IPS-15b (cell line): ENCODE measurements around the gene RNU7-1.

Source experiments
- H3K27me3 ChIP-seq: one replicate; pipeline ENCODE4 v1.6.1; 2013; ENCODE audit warnings: low read length; ENCODE audit not compliant: control insufficient read depth, insufficient read depth
- H3K36me3 ChIP-seq: one replicate; pipeline ENCODE4 v1.6.1; 2013; ENCODE audit warnings: low read length; ENCODE audit not compliant: control insufficient read depth, insufficient read depth
- H3K4me1 ChIP-seq: one replicate; pipeline ENCODE4 v1.6.1; 2013; ENCODE audit warnings: mild to moderate bottlenecking, low read length; ENCODE audit not compliant: control insufficient read depth, insufficient read depth
- H3K4me3 ChIP-seq: one replicate; pipeline ENCODE4 v1.5.1; 2013; ENCODE audit warnings: low read depth, low read length
- H3K9ac ChIP-seq: one replicate; pipeline ENCODE4 v1.6.1; 2013; ENCODE audit warnings: low read depth, mild to moderate bottlenecking, low read length
- H3K9me3 ChIP-seq: one replicate; pipeline ENCODE4 v1.6.1; 2013; ENCODE audit warnings: mild to moderate bottlenecking, low read length; ENCODE audit not compliant: control insufficient read depth, insufficient read depth

RNU7-1 gene

DNA sequence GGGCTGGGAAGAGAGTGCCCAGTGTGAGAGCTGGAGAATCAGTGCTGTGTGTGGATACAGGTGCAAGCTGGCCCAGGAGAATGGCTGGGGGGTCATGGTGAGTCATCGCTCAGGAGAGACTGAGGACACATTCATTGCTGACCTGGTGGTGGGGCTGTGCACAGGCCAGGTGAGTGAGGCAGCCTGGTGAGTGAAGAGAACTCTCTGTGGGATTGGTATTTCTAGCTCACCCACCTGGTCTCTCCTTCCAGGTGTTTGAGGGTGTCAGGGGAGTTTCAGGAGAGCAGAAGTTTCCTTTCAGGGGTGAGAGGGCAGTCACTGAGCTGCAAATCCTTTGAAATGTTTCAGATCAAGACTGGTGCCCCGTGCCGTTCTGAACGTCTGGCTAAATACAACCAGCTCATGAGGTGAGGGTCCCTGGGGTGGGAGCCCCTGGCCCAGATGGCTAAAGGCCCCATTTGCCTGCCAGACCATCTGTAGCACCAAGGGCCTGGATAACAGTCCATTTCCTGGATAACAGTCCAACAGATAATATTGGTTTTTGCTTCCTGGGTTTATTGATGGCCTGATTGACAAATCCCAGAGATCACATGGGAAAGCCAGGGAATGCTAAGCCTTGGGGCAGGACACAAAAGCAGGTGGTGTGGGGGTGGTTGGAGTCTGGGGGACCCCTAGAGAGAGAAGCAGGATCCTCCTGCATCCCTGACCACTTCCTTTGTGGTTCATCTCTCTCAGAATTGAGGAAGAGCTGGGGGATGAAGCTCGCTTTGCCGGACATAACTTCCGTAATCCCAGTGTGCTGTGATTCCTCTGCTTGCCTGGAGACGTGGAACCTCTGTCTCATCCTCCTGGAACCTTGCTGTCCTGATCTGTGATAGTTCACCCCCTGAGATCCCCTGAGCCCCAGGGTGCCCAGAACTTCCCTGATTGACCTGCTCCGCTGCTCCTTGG lies 21.3 kb upstream of the RNU7-1 start:
- no peak overlapping the region for H3K9ac ChIP-seq
- no peaks in the 10 kb centered on the region for H3K9me3 ChIP-seq
- H3K27me3 ChIP-seq, result no peaks in the 10 kb centered on the region
- H3K36me3 ChIP-seq, result peaks cover 40% of the 10 kb centered on the region
- no peak overlapping the region for H3K4me3 ChIP-seq
- peaks cover 16% of the 10 kb centered on the region for H3K4me1 ChIP-seq

GRCh38 chr12:6923003-6923732 lies 20.4 kb upstream of the RNU7-1 start:
- no peak overlapping the region for H3K9ac ChIP-seq
- H3K9me3 ChIP-seq, result no peaks in the 10 kb centered on the region
- H3K4me3 ChIP-seq, result no peak overlapping the region
- peaks cover 31% of the 10 kb centered on the region for H3K36me3 ChIP-seq
- no peaks in the 10 kb centered on the region for H3K27me3 ChIP-seq
- peaks cover 16% of the 10 kb centered on the region for H3K4me1 ChIP-seq

GRCh38 chr12:6923851-6924250 lies 19.8 kb upstream of the RNU7-1 start:
- no peak overlapping the region for H3K9ac ChIP-seq
- H3K9me3 ChIP-seq, result no peaks in the 10 kb centered on the region
- peaks cover 16% of the 10 kb centered on the region for H3K4me1 ChIP-seq
- no peaks in the 10 kb centered on the region for H3K27me3 ChIP-seq
- H3K36me3 ChIP-seq, result peaks cover 30% of the 10 kb centered on the region
- no peak overlapping the region for H3K4me3 ChIP-seq

GRCh38 chr12:6925239-6925539 lies 18.4 kb upstream of the RNU7-1 start:
- H3K27me3 ChIP-seq, result no peaks in the 10 kb centered on the region
- no peaks in the 10 kb centered on the region for H3K9me3 ChIP-seq
- peak overlapping the region; percentile 62 for H3K4me3 ChIP-seq
- H3K4me1 ChIP-seq, result peaks cover 26% of the 10 kb centered on the region
- peaks cover 22% of the 10 kb centered on the region for H3K36me3 ChIP-seq
- H3K9ac ChIP-seq, result no peak overlapping the region

DNA sequence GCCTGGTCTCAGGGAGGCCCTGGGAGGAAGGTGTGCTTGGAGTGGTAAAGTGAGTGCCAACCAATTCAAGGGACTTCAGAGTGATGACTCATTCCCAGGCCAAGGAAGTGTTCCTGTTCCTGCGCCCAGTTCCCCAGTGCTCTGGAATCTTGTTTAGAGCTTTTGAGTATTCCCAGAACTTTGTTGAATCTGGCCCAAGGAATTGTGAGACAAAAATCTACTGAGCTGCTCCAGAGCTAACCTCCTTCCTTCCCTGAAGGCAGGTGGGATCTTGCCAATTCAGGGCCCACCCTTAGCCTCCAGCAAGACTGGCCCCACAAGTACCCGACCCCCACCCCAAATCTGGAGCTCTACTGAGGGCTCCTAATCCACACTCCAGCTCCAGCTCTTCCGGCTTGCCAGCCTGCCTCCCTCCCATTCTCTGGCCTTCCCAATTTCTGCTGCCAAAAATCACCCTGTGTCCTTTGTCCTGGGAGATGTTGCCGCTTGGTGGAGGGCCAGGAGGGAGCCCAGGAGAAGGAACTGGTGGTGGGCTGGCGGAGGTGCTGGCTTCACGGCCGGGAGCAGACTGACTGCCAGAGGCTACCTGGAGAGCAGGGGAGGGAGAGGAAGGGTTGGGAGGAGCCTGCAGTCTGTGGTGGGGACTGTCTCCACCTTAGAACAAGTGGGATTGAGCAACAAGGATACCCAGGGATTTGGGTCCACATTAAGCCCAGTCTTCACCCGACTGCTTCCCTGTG lies 17.9 kb upstream of the RNU7-1 start:
- Histone ChIP-seq H3K9ac (peak overlapping the region; percentile 66), H3K4me3 (peak overlapping the region; percentile 62), H3K9me3 (no peaks in the 10 kb centered on the region), H3K36me3 (peaks cover 22% of the 10 kb centered on the region), H3K4me1 (peaks cover 26% of the 10 kb centered on the region), H3K27me3 (no peaks in the 10 kb centered on the region)

DNA sequence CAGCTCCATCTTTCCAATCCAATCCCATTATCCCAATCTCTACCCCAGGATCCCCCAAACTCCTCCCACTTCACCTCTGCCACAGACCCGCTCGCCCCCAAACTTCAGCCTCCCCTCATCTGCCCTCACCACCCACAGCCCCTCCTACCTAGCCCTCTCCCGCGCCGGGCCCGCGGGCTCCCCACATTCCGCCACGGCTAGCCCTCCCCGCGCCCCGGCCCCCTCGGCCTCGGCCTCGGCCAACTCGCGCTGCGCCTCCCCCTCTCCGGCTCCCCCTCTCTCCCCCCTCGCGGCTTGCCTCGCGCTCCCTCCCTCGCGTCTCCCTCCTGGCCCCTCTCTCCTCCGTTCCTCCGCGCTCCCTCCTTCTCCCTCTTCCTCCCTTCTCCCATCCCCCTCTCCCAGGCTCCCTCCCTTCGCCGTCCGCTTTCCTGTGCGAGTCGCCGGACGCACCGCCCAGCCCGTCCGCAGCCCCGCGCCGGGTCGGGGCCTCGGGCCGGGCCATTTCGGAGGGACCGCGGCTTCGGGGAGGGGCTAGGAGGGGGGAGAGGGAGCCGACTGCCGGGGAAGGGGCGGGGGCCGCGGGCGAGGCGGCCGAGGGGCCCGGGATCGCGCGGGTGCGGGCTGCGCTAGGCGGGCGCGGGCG lies 16.1 kb upstream of the RNU7-1 start, which contains the start of gene ATN1:
TSS of gene ATN1 (plus strand) at position 581 of the 643 bp plus-strand sequence. CDS start 6,043 bp downstream, outside the sequence.
- Histone ChIP-seq H3K9ac (peak within 1 kb of the TSS; percentile 74), H3K36me3 (peaks cover 9% of the 10 kb centered on the region), H3K4me1 (peaks cover 26% of the 10 kb centered on the region), H3K4me3 (peak within 1 kb of the TSS; percentile 86), H3K9me3 (no peaks in the 10 kb centered on the region), H3K27me3 (no peaks in the 10 kb centered on the region)

DNA sequence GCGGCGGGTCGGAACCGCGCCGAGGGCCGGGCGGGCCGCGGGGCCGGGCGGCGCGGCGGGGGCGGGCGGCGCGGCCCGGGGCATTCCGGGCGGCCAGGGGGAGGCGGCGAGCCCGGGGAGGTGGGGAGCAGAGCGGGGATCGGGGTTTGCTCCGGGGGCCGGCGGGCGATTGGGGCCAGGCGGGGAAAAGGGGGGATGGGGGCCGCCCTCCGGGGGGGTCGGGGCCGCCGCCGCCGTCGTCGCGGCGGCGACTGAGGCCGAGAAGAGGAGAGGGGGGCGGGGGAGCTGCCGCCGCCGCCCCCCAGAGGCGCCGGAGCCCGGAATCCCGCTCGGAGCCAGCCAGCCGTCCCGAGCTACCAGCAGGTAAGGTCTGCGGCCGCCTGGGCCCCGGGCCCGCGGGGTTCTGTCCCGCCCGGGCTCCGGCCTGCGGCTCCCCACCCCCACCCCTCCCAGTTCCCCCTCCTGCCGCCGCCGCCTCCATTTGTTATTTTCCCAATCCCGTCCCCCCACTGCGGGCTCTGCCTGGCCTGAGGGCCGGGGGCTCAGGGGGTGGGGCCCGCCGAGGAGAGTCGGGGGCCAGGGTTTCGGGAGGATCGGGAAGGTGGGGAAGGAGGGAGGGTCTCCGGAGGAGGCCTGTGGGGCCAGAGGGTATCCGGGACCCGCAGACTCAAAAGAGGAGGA lies 15.5 kb upstream of the RNU7-1 start:
- no peaks in the 10 kb centered on the region for H3K9me3 ChIP-seq
- peaks cover 26% of the 10 kb centered on the region for H3K4me1 ChIP-seq
- H3K4me3 ChIP-seq, result peak overlapping the region; percentile 86
- peaks cover 4% of the 10 kb centered on the region for H3K36me3 ChIP-seq
- peak overlapping the region; percentile 74 for H3K9ac ChIP-seq
- H3K27me3 ChIP-seq, result no peaks in the 10 kb centered on the region

GRCh38 chr12:6928703-6929407 lies 14.8 kb upstream of the RNU7-1 start:
- Histone ChIP-seq H3K27me3 (no peaks in the 10 kb centered on the region), H3K9ac (peak overlapping the region; percentile 74), H3K36me3 (peaks cover 6% of the 10 kb centered on the region), H3K9me3 (no peaks in the 10 kb centered on the region), H3K4me1 (peaks cover 26% of the 10 kb centered on the region), H3K4me3 (peak overlapping the region; percentile 86)

DNA sequence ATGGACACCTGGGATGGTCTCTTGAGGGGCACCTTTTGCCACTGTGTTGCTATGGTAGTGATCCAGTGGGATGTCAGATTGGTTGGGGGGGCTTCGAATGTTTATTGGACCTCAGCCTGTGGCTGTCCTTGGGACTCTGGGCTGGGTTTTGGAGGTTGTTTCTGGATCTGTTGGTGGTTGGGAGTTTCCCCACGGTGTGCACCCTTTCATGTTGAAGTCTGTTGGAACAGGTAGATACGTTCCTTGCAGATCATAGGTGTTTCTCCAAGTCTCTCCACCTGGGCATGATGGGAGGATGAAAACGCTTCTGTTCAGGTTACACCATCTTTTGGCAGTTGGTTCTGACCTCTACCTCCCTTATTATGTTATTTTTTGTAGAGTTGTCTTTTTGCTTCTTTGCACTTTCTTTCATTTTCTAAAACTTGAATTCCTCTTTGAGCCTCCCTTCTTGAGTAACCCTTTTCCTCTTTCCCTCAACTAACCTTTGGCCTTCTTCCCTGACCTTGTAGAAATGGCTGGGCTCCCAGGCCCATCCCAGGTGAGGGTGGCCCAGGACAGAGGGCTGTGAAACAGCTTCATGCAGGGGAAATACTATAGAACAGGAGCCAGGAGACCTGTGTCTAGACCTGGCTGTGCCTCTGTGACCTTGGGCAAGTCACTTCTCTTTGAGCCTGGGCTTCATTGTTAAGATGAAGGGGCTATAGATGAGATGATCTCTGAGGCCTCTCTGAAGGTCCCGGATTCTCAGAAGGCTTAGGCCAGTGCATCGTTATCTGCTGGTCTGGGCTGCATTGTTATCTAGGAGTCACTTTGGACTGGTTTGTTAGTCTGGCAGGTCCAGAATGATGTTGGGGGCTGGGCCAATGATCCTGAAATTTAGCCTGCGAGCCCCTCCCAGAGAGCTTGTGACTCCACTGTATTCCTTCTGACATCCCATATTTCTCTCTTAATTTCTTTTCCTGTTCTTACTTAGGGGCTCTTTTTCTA lies 13.9 kb upstream of the RNU7-1 start:
- Histone ChIP-seq H3K36me3 (peaks cover 15% of the 10 kb centered on the region), H3K9me3 (no peaks in the 10 kb centered on the region), H3K27me3 (no peaks in the 10 kb centered on the region), H3K4me1 (peaks cover 22% of the 10 kb centered on the region), H3K9ac (peak overlapping the region; percentile 74), H3K4me3 (peak overlapping the region; percentile 86)

DNA sequence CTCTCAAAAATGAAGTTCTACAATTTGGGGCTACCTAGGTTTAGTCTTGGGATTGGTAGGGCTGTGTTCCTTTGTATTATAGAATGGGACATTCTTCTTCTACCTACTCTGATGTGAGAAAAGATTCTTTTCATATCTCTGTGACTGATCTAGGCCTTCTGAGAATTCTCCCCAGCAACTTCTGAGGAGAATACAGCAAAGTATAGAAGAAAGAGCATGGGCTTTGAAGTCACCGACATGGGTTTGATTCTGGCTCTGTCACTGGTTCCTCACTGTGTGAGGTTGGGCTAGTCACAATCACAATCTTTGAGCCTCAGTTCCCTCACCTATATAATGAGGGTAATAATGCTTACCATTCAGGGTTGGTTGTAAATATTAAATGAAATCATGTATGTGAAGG lies 10.8 kb upstream of the RNU7-1 start:
- Histone ChIP-seq H3K27me3 (no peaks in the 10 kb centered on the region), H3K9ac (no peak overlapping the region), H3K9me3 (no peaks in the 10 kb centered on the region), H3K36me3 (peaks cover 28% of the 10 kb centered on the region), H3K4me1 (peaks cover 10% of the 10 kb centered on the region), H3K4me3 (no peak overlapping the region)
